Muscle of leg (tissue), 11 donors: Measurements from ENCODE around the gene EXOSC1. TPM values are rescaled to one million over a fixed set of nuclear protein-coding genes. Genes with fewer than 3 reads are reported as not detected.

Experiments used
- DNase-seq: peaks from one replicate; pipeline ENCODE4 v3.0.0; 2013
- H3K27ac ChIP-seq: one replicate; pipeline ENCODE4 v1.5.1; 2013; ENCODE audit warnings: mild to moderate bottlenecking, low read length, control low read depth
- H3K27me3 ChIP-seq: one replicate; pipeline ENCODE4 v1.6.1; 2013; ENCODE audit warnings: low read length; ENCODE audit not compliant: control insufficient read depth, insufficient read depth
- H3K36me3 ChIP-seq: one replicate; pipeline ENCODE4 v1.6.1; 2013; ENCODE audit warnings: low read length; ENCODE audit not compliant: control insufficient read depth, insufficient read depth
- H3K4me1 ChIP-seq: one replicate; pipeline ENCODE4 v1.6.1; 2013; ENCODE audit warnings: low read length; ENCODE audit not compliant: control insufficient read depth, insufficient read depth
- H3K4me3 ChIP-seq: one replicate; pipeline ENCODE4 v1.5.1; 2013; ENCODE audit warnings: low read length, control low read depth
- H3K9me3 ChIP-seq: replicated peaks from 2 replicates; pipeline ENCODE4 v1.6.1; 2013; ENCODE audit warnings: low read depth, low read length; ENCODE audit not compliant: control insufficient read depth
- WGBS: methylation state at CpG from one replicate; pipeline ENCODE4 v1.1.5; 2013; ENCODE audit warnings: missing lambda C conversion rate; ENCODE audit not compliant: insufficient coverage; 5-methylcytosine and 5-hydroxymethylcytosine counted together
- polyA plus RNA-seq, 8 donors: library from polyadenylated mRNA; unstranded; fragments of 120-200 nt; gene quantifications; one replicate each; pipeline versions ENCODE4 v1.2.1 to v1.2.3, GENCODE V29; 2013; ENCODE audit warnings: inconsistent platforms in 1 of 8, low replicate concordance in 1 of 8; ENCODE audit not compliant: insufficient read length in 8 of 8, insufficient read depth in 1 of 8
- total RNA-seq: library from RNA; stranded (reverse); fragments of 120-200 nt; gene quantifications from one replicate; pipeline ENCODE4 v1.2.4, GENCODE V29; 2013

EXOSC1 gene
- total and polyA plus RNA-seq, 9 donors = 24.1 to 32.2 (median 30.0) TPM

DNA sequence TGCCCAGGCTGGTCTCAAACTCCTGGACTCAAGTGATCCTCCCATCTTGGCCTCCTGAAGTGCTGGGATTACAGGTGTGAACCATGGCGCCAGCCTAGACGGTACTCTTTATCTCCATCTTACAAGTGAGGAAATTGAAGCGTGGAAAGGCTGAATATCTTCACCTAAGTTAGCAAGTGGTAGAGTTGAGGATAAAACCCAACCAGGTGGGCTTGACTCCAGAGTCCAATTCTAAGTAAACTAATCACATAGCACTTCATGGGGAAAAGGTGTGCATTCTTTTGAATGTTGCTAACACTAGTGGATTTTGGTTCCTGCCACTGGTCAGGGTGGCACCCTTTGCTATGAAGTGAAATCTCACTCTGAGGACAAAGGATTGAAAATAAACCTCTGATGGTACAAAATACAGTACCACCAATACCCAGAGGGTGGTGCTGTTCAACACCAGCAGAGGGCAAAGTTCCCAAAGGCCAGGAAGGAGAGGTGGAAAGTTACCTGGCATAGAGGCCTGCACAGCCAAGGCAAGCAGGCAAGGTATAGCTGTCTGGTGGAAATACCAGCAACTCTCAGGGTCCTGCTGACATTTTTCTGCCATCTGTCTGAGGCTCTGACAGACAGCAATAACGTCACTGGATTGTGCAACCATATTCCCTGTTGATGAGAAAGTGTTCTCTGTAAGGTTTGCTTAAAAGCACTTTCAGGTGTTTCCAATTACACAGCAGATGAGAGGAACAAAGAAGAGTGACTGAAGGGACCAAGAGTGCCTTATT, 17.7 kb upstream of the EXOSC1 start:
- WGBS = 17% methylated on average over 1 of the region's 4 CpGs
- H3K36me3 ChIP-seq = peaks cover 99% of the 10 kb centered on the region
- DNase-seq = peak; percentile 47
- H3K9me3 ChIP-seq = no peaks in the 10 kb centered on the region
- H3K27ac ChIP-seq = no peak overlapping the region
- no peaks in the 10 kb centered on the region for H3K27me3 ChIP-seq
- no peak overlapping the region for H3K4me3 ChIP-seq
- no peaks in the 10 kb centered on the region for H3K4me1 ChIP-seq

DNA sequence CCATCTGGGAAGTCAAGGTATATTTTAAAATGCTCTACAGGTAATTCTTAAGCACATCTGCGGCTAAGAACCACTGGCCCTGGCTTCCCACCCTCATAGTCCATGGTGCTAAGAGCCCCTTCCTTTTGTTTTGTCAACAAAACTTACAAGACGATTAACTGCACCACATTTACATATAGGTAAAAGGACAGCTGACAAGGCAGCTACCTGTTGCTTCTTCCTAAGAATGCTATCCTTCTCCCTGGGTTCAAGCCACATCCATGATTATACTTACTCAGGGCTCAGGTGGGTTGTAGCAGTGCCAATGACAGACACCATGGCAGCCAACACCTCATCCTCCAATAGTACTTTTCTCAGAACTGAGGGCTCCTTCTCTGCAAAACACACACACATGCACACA, 16.5 kb upstream of the EXOSC1 start:
- Histone ChIP-seq H3K9me3 (no peaks in the 10 kb centered on the region), H3K4me1 (no peaks in the 10 kb centered on the region), H3K27ac (no peak overlapping the region), H3K27me3 (no peaks in the 10 kb centered on the region), H3K4me3 (no peak overlapping the region), H3K36me3 (peaks cover 96% of the 10 kb centered on the region)
- no peak for DNase-seq
- WGBS = 85% methylated on average over 2 of the region's 2 CpGs

DNA sequence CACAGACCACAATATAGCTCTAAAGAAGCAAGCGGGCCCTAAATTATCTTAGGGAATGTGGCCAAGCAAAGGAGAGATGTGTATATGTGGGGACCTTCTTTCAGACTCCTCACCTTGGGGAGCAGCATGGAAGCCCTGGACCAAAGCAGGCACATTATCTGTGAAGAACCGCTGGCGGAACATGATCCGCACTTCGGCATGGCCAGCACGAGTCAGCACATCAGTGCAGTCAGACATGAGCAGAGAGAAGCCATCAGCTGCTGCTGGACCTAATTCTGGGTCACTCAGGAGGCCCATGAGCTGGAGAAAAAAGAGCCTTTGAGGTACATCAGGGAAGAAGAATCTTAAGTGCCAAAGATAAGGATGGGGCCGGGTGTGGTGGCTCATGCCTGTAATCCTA, 14.1 kb upstream of the EXOSC1 start:
- 94% methylated on average over 5 of the region's 7 CpGs for WGBS

GRCh38 chr10:97459111-97459510, 13.3 kb upstream of the EXOSC1 start:
- H3K27me3 ChIP-seq = no peaks in the 10 kb centered on the region
- H3K4me3 ChIP-seq = no peak overlapping the region
- DNase-seq = no peak
- H3K36me3 ChIP-seq = peaks cover 93% of the 10 kb centered on the region
- no peaks in the 10 kb centered on the region for H3K9me3 ChIP-seq
- no peak overlapping the region for H3K27ac ChIP-seq
- H3K4me1 ChIP-seq = peaks cover 5% of the 10 kb centered on the region
- 96% methylated on average over 7 of the region's 7 CpGs for WGBS

More for the DNA sequence above, 14.1 kb upstream of the EXOSC1 start:
- H3K27ac ChIP-seq = no peak overlapping the region
- H3K9me3 ChIP-seq = no peaks in the 10 kb centered on the region
- H3K36me3 ChIP-seq = peaks cover 94% of the 10 kb centered on the region
- H3K27me3 ChIP-seq = no peaks in the 10 kb centered on the region
- DNase-seq = no peak
- H3K4me1 ChIP-seq = no peaks in the 10 kb centered on the region
- H3K4me3 ChIP-seq = no peak overlapping the region

DNA sequence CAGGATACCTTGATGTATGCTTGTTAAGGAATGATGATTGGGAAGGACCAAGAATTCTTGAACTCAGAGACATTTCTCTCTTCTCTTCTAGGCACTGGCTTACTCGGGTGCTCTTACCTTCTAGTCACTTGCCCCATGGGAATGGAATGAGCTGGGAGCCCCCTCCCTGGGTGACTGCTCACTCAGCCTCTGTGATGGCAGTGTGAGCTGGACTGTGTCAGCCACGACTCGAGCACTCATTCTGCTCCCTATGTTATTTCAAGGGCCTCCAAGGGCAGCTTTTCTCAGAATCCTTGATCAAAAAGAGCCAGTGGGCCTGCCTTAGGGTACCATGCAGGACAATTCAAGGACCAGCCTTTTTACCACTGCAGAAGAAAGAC, 10.9 kb upstream of the EXOSC1 start:
- DNase-seq = no peak
- H3K36me3 ChIP-seq = peaks cover 89% of the 10 kb centered on the region
- no peaks in the 10 kb centered on the region for H3K9me3 ChIP-seq
- H3K27ac ChIP-seq = no peak overlapping the region
- H3K27me3 ChIP-seq = no peaks in the 10 kb centered on the region
- WGBS = 69% methylated on average over 2 of the region's 3 CpGs
- H3K4me1 ChIP-seq = peaks cover 5% of the 10 kb centered on the region
- no peak overlapping the region for H3K4me3 ChIP-seq

- Histone ChIP-seq H3K9me3 (no peaks in the 10 kb centered on the region), H3K4me1 (peaks cover 5% of the 10 kb centered on the region), H3K4me3 (no peak overlapping the region), H3K36me3 (peaks cover 87% of the 10 kb centered on the region), H3K27ac (no peak overlapping the region), H3K27me3 (no peaks in the 10 kb centered on the region)
- 52% methylated on average over 2 of the region's 5 CpGs for WGBS
- DNase-seq = no peak
These were observed 10.4 kb upstream of the EXOSC1 start for GRCh38 chr10:97456034-97456685.

GRCh38 chr10:97454330-97455036, 8.7 kb upstream of the EXOSC1 start:
- DNase-seq = no peak
- H3K9me3 ChIP-seq = no peaks in the 10 kb centered on the region
- WGBS = 100% methylated on average over 1 of the region's 3 CpGs
- no peak overlapping the region for H3K27ac ChIP-seq
- H3K4me1 ChIP-seq = peaks cover 11% of the 10 kb centered on the region
- H3K36me3 ChIP-seq = peaks cover 78% of the 10 kb centered on the region
- H3K27me3 ChIP-seq = no peaks in the 10 kb centered on the region
- no peak overlapping the region for H3K4me3 ChIP-seq

DNA sequence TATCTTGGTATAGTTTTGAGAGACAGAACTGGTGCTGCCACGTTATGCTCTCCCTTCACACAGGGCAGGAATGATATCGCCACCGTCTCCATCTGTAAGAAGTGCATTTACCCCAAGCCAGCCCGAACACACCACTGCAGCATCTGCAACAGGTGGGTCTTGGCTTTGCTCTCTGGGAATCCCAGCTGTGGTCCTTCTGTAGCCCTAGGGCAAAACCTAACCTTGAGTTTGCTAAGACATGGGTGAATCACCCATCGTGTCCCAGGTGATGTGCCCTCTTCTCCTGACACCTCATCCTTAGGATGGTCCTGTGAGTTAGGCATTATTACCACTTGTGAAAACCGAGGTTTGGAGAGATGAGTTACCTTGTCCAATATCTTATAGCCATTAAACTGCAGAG, 6.5 kb upstream of the EXOSC1 start:
- DNase-seq = no peak
- peaks cover 59% of the 10 kb centered on the region for H3K36me3 ChIP-seq
- H3K9me3 ChIP-seq = no peaks in the 10 kb centered on the region
- 95% methylated on average over 4 of the region's 6 CpGs for WGBS
- H3K27ac ChIP-seq = no peak overlapping the region
- H3K4me3 ChIP-seq = no peak overlapping the region
- H3K4me1 ChIP-seq = peaks cover 16% of the 10 kb centered on the region
- H3K27me3 ChIP-seq = no peaks in the 10 kb centered on the region

DNA sequence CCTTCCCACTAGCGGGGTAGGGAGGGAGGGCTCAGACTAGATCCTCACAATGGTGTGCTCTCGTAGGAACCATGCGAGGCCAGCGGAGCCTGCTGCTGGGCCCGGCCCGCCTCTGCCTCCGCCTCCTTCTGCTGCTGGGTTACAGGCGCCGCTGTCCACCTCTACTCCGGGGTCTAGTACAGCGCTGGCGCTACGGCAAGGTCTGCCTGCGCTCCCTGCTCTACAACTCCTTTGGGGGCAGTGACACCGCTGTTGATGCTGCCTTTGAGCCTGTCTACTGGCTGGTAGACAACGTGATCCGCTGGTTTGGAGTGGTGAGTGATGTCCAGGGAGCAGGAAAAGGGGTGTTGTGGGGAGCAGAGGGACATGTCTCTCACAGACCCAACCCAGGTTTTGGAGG, 5.8 kb upstream of the EXOSC1 start:
- DNase-seq = no peak

DNA sequence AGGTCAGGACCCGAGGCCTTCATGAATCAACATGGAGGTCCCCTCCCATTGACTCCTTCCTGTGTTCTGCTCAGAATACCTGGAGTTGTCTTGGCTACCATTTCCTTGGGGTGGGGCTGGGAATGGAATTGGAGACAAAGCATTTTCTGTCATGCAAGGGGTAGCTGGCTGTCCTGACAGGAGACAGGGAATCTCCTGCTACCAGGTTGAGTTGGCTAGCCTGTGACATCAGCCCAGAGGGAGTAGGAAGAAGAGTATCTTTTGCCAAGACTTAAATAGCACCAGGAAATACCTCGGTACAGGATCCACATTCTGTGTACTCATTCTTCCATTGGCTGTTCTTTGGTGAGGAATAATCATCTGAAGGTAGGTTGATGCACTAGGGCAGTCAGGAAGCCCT, 5.0 kb upstream of the EXOSC1 start:
- DNase-seq = no peak
- Histone ChIP-seq H3K4me3 (no peak overlapping the region), H3K4me1 (peaks cover 26% of the 10 kb centered on the region), H3K9me3 (no peaks in the 10 kb centered on the region), H3K36me3 (peaks cover 47% of the 10 kb centered on the region), H3K27me3 (no peaks in the 10 kb centered on the region), H3K27ac (no peak overlapping the region)
- WGBS = no CpG with 5 or more reads among the region's 2 CpGs

More for the DNA sequence above, 5.8 kb upstream of the EXOSC1 start:
- H3K4me1 ChIP-seq = peaks cover 24% of the 10 kb centered on the region
- H3K27me3 ChIP-seq = no peaks in the 10 kb centered on the region
- no peak overlapping the region for H3K27ac ChIP-seq
- H3K4me3 ChIP-seq = no peak overlapping the region
- H3K9me3 ChIP-seq = no peaks in the 10 kb centered on the region
- WGBS = 95% methylated on average over 14 of the region's 17 CpGs
- H3K36me3 ChIP-seq = peaks cover 55% of the 10 kb centered on the region
